Keratinocyte (primary cell): ENCODE data around the gene SH2D6.

Experiments
- CTCF ChIP-seq, 3 experiments: IDR thresholded peaks in 1 of 3; conservative IDR thresholded peaks in 1 of 3; optimal IDR thresholded peaks in 1 of 3; 2 replicates in 2 of 3; 3 replicates in 1 of 3; pipeline versions ENCODE3 to v1.5.1; 2011; ENCODE audit warnings: low read length in 3 of 3, mild to moderate bottlenecking in 3 of 3, moderate library complexity in 2 of 3, control low read depth in 1 of 3, inconsistent platforms in 1 of 3; ENCODE audit not compliant: insufficient read depth in 2 of 3; ENCODE audit errors: extremely low read depth in 1 of 3
- EZH2 ChIP-seq: IDR thresholded peaks from one replicate; pipeline ENCODE4 v1.6.1; 2012; ENCODE audit warnings: inconsistent platforms, mild to moderate bottlenecking, low read length, moderate library complexity

DNA sequence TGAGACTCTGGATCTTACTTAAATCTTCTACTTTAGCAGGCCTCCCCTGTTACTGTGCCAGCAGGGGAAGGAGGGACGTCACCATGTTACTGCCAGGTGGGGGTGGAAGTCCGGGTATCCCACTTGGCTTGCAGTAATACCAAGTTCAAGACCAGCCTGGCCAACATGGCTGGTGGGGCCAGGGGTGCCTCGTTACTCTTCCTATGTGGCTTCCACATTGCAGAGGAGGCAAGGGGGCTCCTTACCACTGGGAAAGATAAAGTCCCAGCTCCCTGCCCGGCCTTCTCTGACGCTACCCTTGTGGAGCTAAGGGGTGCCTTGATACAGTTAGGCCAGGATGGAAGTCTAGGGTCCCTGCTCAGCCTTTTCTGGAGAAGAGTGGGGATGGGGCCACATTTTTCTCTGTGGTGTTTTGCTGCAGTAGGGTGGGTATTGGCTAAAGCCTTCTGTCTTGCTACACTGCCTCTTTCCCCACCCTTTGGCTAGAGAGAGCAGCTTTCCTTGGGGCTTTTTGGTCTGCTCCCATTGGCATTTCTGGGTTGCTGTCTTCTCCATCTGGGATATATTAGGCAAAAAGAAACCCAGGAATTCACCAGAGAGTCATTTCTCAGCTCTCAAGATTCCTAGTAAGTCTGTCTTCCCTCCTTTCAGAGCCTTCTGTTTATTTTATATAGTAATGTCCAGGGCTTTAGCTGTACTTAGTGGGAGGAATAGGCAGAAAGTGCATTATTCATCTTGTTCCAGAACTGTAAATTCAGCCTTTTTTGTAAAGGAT, 42.0 kb upstream of the SH2D6 start:
- no peak for TF ChIP-seq CTCF (optimal IDR thresholded peaks at IDR 0.05 in 1 of 3, IDR thresholded peaks at IDR 0.05 in 1 of 3, conservative IDR thresholded peaks at IDR 0.05 in 1 of 3; ENCODE audit: extremely low read depth in 1 of 3, insufficient read depth in 2 of 3, low read length in 3 of 3)
- no peak for TF ChIP-seq EZH2
